ENCODE data around the gene STX10.
"Not testable (repeated sequence)": the region's sequence is repeated elsewhere in the genome, so short reads cannot be mapped to it uniquely, and the experiment has no call there.

The STX10 gene

GRCh38 chr19:13150187-13150930 is at the start of gene STX10, which contains the start of gene IER2:
STX10 (minus strand) TSS chr19:13150375; CDS start chr19:13150173, 202 bp downstream.
IER2 (plus strand) TSS chr19:13150411; CDS start chr19:13153187, 2,776 bp downstream.
- DNase-seq: peak; percentile 95

GRCh38 chr19:13198634-13199033 is 48.5 kb upstream of the STX10 start:
- no peak for DNase-seq

GRCh38 chr19:13195678-13196077 is 45.5 kb upstream of the STX10 start:
- peak; percentile 77 for DNase-seq

- DNase-seq: no peak
Measured at GRCh38 chr19:13190781-13191540, 40.8 kb upstream of the STX10 start.

- no peak for DNase-seq
Measured at GRCh38 chr19:13189600-13189999, 39.4 kb upstream of the STX10 start.

- no peak for DNase-seq
Measured at GRCh38 chr19:13187419-13187818, 37.2 kb upstream of the STX10 start.

- not testable (repeated sequence) for DNase-seq
Measured at GRCh38 chr19:13186688-13187087, 36.5 kb upstream of the STX10 start.

GRCh38 chr19:13185763-13186657 is 35.8 kb upstream of the STX10 start:
- DNase-seq: not testable (repeated sequence)

- DNase-seq: not testable (repeated sequence)
Measured at GRCh38 chr19:13184926-13185325, 34.8 kb upstream of the STX10 start.

- DNase-seq: peak; percentile 52
Measured at GRCh38 chr19:13181747-13182388, 31.7 kb upstream of the STX10 start.

- DNase-seq: not testable (repeated sequence)
Measured at GRCh38 chr19:13178291-13178690, 28.1 kb upstream of the STX10 start.

GRCh38 chr19:13177584-13177983 is 27.4 kb upstream of the STX10 start:
- not testable (repeated sequence) for DNase-seq

GRCh38 chr19:13176345-13176744 is 26.2 kb upstream of the STX10 start:
- DNase-seq: no peak

- no peak for DNase-seq
Measured at GRCh38 chr19:13173139-13173737, 23.1 kb upstream of the STX10 start.

GRCh38 chr19:13172346-13173138 is 22.4 kb upstream of the STX10 start:
- peak; percentile 76 for DNase-seq

GRCh38 chr19:13171146-13171545 is 21.0 kb upstream of the STX10 start:
- no peak for DNase-seq

GRCh38 chr19:13169769-13170168 is 19.6 kb upstream of the STX10 start:
- no peak for DNase-seq

GRCh38 chr19:13166151-13166550 is 16.0 kb upstream of the STX10 start:
- DNase-seq: not testable (repeated sequence)

- no peak for DNase-seq
Measured at GRCh38 chr19:13165162-13165997, 15.2 kb upstream of the STX10 start.
